BE2C (cell line): Measurements from ENCODE around the gene VSIG2.

Experiments used
- DNase-seq: peaks from one replicate; pipeline ENCODE4 v3.0.0-alpha.2; 2020
- H3K27me3 ChIP-seq: fragments of 250-450 bp; sonication (Bioruptor Pico); 2 replicates; pipeline ENCODE4 v1.5.1; 2020; ENCODE audit warnings: mild to moderate bottlenecking
- H3K36me3 ChIP-seq: fragments of 250-450 bp; sonication (Bioruptor Pico); 2 replicates; pipeline ENCODE4 v1.5.1; 2020; ENCODE audit warnings: mild to moderate bottlenecking
- H3K4me1 ChIP-seq: fragments of 250-450 bp; sonication (Bioruptor Pico); 2 replicates; pipeline ENCODE4 v1.5.1; 2020
- H3K4me3 ChIP-seq: 2 replicates; pipeline ENCODE4 v1.5.1; 2011; ENCODE audit warnings: low read depth, low read length
- H3K9me3 ChIP-seq: fragments of 250-450 bp; sonication (Bioruptor Pico); 2 replicates; pipeline ENCODE4 v1.5.1; 2020
- TF ChIP-seq, protein P1 (sequence below): IDR thresholded peaks from 2 replicates; pipeline ENCODE4 v1.5.1; 2012; ENCODE audit warnings: mild to moderate bottlenecking, low read depth, low read length

Gene VSIG2

GRCh38 chr11:124796312-124796711 lies 44.3 kb upstream of the VSIG2 start:
- Histone ChIP-seq H3K36me3 (no peaks in the 10 kb centered on the region), H3K4me3 (no peak overlapping the region), H3K9me3 (no peaks in the 10 kb centered on the region), H3K4me1 (no peaks in the 10 kb centered on the region), H3K27me3 (no peaks in the 10 kb centered on the region)
- no peak for DNase-seq
- TF ChIP-seq, protein P1, sequence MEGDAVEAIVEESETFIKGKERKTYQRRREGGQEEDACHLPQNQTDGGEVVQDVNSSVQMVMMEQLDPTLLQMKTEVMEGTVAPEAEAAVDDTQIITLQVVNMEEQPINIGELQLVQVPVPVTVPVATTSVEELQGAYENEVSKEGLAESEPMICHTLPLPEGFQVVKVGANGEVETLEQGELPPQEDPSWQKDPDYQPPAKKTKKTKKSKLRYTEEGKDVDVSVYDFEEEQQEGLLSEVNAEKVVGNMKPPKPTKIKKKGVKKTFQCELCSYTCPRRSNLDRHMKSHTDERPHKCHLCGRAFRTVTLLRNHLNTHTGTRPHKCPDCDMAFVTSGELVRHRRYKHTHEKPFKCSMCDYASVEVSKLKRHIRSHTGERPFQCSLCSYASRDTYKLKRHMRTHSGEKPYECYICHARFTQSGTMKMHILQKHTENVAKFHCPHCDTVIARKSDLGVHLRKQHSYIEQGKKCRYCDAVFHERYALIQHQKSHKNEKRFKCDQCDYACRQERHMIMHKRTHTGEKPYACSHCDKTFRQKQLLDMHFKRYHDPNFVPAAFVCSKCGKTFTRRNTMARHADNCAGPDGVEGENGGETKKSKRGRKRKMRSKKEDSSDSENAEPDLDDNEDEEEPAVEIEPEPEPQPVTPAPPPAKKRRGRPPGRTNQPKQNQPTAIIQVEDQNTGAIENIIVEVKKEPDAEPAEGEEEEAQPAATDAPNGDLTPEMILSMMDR = no peak

DNA sequence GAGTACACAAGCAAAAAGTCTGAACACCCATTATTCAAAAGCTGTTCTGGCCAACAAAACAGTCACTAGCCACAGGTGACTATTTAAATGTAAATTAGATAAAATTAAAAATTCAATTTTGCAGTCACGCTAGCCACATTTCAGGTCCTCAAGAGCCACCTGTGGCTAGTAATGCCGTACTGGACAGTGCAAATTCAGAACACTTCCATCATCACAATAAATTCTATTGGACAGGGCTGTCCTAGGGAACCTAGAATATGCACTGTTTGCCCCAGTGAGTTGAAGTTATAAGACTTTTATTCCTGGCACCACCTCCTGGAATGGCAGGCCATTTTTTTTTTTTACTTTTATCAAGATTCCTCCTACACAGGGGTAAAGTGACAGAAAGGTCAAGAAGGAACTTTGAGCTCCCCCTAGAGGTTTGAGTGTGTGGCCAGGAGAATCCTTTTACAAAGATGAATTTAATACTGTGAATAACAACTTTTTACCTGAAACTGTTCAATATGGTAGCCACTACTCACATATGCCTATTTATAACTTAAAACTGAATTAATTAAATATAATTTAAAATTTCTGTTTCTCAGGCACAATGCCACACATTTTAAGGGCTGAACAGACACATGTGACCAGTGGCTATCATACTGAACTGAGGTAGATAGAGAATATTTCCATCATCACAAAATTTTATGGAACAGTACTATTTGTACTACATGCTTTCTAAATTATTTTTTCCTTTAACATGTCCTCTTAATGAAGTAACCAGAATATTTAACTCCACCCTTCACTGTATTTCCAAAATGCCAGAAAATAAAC lies 41.6 kb upstream of the VSIG2 start:
- DNase-seq = peak; percentile 22

DNA sequence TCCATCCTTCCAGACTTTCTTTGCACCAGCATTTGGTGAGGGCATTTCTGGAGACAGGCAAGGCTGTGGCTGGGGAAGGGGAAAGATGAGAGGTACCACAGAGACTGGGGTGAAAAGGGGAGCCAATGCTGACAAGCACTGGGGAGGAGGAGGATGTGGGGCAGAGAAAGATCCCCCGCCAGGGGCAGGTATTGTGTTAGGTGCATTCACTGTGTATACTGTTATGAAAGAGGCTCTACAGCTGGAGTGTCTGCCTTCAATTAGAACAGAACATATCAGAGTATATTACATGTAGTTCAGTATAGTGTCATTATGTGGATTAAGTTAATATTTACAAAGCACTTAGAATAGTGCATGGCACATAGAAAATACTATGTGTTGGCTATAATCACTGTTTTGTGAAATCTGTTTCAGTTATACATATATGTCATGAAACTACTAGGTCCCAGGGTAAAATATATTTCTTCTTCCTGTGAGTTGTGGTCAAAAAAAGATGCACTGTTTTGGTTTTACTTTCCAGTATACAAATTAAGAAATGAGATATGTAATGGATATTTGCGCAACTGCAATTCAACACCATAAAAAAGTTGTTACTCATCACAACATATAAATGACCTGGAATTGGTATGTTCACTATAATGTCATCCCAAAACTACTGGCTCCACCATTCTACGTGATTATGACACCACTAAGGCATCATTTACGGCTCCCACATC lies 39.7 kb upstream of the VSIG2 start:
- Histone ChIP-seq H3K4me1 (no peaks in the 10 kb centered on the region), H3K36me3 (no peaks in the 10 kb centered on the region), H3K9me3 (no peaks in the 10 kb centered on the region), H3K27me3 (no peaks in the 10 kb centered on the region), H3K4me3 (no peak overlapping the region)
- DNase-seq = no peak
- TF ChIP-seq, protein P1 = no peak

More for the DNA sequence above, 41.6 kb upstream of the VSIG2 start:
- no peaks in the 10 kb centered on the region for H3K4me1 ChIP-seq
- H3K9me3 ChIP-seq = no peaks in the 10 kb centered on the region
- H3K27me3 ChIP-seq = no peaks in the 10 kb centered on the region
- no peak overlapping the region for H3K4me3 ChIP-seq
- TF ChIP-seq, protein P1 = peak; percentile 84
- H3K36me3 ChIP-seq = no peaks in the 10 kb centered on the region

DNA sequence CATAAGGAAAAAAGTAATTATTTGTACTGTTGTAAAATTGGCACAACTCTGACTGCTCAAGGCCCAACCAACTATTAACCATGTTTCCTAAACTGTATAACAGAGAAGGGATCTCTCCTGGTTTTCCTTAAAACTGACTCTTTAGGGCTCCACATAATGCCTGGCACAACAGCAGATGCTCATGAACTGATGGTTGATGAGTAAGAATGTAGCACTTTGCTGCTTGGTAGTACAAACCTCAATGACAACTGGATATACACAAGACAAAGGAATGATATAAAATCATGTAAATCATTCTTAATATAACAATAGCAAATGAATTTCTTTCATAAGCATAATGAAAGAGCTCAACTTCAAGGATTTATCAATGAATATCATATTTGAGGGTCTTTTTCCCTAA lies 36.5 kb upstream of the VSIG2 start:
- no peaks in the 10 kb centered on the region for H3K4me1 ChIP-seq
- no peaks in the 10 kb centered on the region for H3K27me3 ChIP-seq
- no peaks in the 10 kb centered on the region for H3K9me3 ChIP-seq
- H3K36me3 ChIP-seq = no peaks in the 10 kb centered on the region
- no peak for DNase-seq
- TF ChIP-seq, protein P1 = no peak
- no peak overlapping the region for H3K4me3 ChIP-seq

DNA sequence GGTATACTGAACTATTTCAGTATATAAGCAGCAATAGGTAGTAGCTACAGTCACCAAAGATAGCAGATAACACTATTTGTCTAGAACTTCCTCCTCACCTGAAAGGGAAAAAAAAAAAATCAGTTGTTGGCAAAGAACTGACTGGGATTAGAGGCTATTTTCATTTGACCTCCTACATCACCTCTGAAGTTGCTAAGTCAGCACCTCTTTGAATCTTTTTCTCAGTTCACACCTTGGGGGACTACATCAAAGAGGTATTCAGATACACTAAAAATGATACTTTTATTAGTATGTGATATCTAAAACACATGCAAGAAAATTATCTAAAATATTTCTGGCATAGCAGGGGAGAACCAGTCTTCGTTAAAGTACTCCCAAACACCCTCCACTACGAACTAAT lies 32.0 kb upstream of the VSIG2 start:
- H3K9me3 ChIP-seq = no peaks in the 10 kb centered on the region
- no peaks in the 10 kb centered on the region for H3K27me3 ChIP-seq
- H3K4me3 ChIP-seq = no peak overlapping the region
- no peak for DNase-seq
- TF ChIP-seq, protein P1 = no peak
- no peaks in the 10 kb centered on the region for H3K36me3 ChIP-seq
- no peaks in the 10 kb centered on the region for H3K4me1 ChIP-seq

- DNase-seq = no peak
- no peaks in the 10 kb centered on the region for H3K9me3 ChIP-seq
- no peaks in the 10 kb centered on the region for H3K4me1 ChIP-seq
- TF ChIP-seq, protein P1 = no peak
- H3K36me3 ChIP-seq = no peaks in the 10 kb centered on the region
- no peaks in the 10 kb centered on the region for H3K27me3 ChIP-seq
- no peak overlapping the region for H3K4me3 ChIP-seq
Observed at GRCh38 chr11:124783002-124783401, 30.9 kb upstream of the VSIG2 start.
